HepG2 (cell line): Measurements from ENCODE around the gene HADH. TPM values are rescaled to one million over a fixed set of nuclear protein-coding genes. Genes with fewer than 3 reads are reported as not detected.

Source experiments
- CBX2 ChIP-seq, 2 experiments: fragments of 200-600 bp in 1 of 2; sonication (generic); formaldehyde crosslinking in 1 of 2; IDR thresholded peaks; 2 replicates each; pipeline versions ENCODE4 v1.7.0 to v1.8.1; 2018 to 2022; ENCODE audit warnings: low read depth in 2 of 2, low read length in 1 of 2, mild to moderate bottlenecking in 1 of 2, missing genetic modification reagents in 1 of 2
- FIP1L1 ChIP-seq: fragments of 200-400 bp; formaldehyde crosslinking; IDR thresholded peaks from 2 replicates; pipeline ENCODE4 v1.6.1; 2018; ENCODE audit warnings: low read depth, mild to moderate bottlenecking, low read length, moderate library complexity, borderline replicate concordance; ENCODE audit not compliant: insufficient read depth
- FOXC1 ChIP-seq: sonication (generic); formaldehyde crosslinking; IDR thresholded peaks from 2 replicates; pipeline ENCODE4 v1.8.0; 2022; ENCODE audit warnings: mild to moderate bottlenecking, missing genetic modification reagents, borderline replicate concordance
- GLI4 ChIP-seq: sonication (generic); formaldehyde crosslinking; IDR thresholded peaks from 2 replicates; pipeline ENCODE4 v1.5.1; 2020; ENCODE audit warnings: missing genetic modification reagents, mild to moderate bottlenecking, moderate library complexity, borderline replicate concordance
- GTF2F1 ChIP-seq: fragments of 150-350 bp; IDR thresholded peaks from 2 replicates; pipeline ENCODE4 v1.6.1; 2014; ENCODE audit warnings: low read length
- HMG20B ChIP-seq: conservative IDR thresholded peaks from 2 replicates; pipeline ENCODE4 v1.6.1; 2016; ENCODE audit warnings: missing genetic modification reagents, missing compliant biosample characterization
- IKZF4 ChIP-seq: sonication (generic); formaldehyde crosslinking; IDR thresholded peaks from 2 replicates; pipeline ENCODE4 v1.5.1; 2020; ENCODE audit warnings: borderline replicate concordance, mild to moderate bottlenecking, low read depth, missing genetic modification reagents; ENCODE audit errors: not compliant biosample characterization
- IKZF5 ChIP-seq: IDR thresholded peaks from 2 replicates; pipeline ENCODE4 v1.6.1; 2018; ENCODE audit warnings: missing genetic modification reagents, mild to moderate bottlenecking, missing compliant biosample characterization
- KLF9 ChIP-seq: IDR thresholded peaks from 2 replicates; pipeline ENCODE4 v1.6.1; 2016; ENCODE audit warnings: low read depth
- PAX8 ChIP-seq: sonication (generic); formaldehyde crosslinking; IDR thresholded peaks from 2 replicates; pipeline ENCODE4 v1.8.0; 2022; ENCODE audit warnings: mild to moderate bottlenecking, missing genetic modification reagents, borderline replicate concordance
- PRPF4 ChIP-seq: fragments of 200-400 bp; formaldehyde crosslinking; IDR thresholded peaks from 2 replicates; pipeline ENCODE4 v1.6.1; 2016; ENCODE audit warnings: low read length, low read depth; ENCODE audit not compliant: poor library complexity, severe bottlenecking
- REL ChIP-seq: sonication (generic); formaldehyde crosslinking; conservative IDR thresholded peaks from 2 replicates; pipeline ENCODE4 v1.8.0; 2022; ENCODE audit warnings: mild to moderate bottlenecking, missing genetic modification reagents, moderate library complexity
- RFX1 ChIP-seq: fragments of 450-650 bp; IDR thresholded peaks from 2 replicates; pipeline ENCODE4 v1.6.1; 2017
- RFX3 ChIP-seq: IDR thresholded peaks from 2 replicates; pipeline ENCODE4 v1.6.1; 2016; ENCODE audit warnings: missing biosample characterization, missing genetic modification reagents
- THAP9 ChIP-seq: sonication (generic); formaldehyde crosslinking; IDR thresholded peaks from 2 replicates; pipeline ENCODE4; 2020; ENCODE audit warnings: missing genetic modification reagents, mild to moderate bottlenecking, borderline replicate concordance
- ZBTB39 ChIP-seq: sonication (generic); formaldehyde crosslinking; IDR thresholded peaks from 2 replicates; pipeline ENCODE4 v1.5.0; 2020; ENCODE audit warnings: missing genetic modification reagents
- ZNF18 ChIP-seq: sonication (generic); formaldehyde crosslinking; IDR thresholded peaks from 2 replicates; pipeline ENCODE4 v1.8.0; 2022; ENCODE audit warnings: mild to moderate bottlenecking, missing genetic modification reagents; ENCODE audit not compliant: insufficient replicate concordance
- ZNF274 ChIP-seq: sonication (generic); formaldehyde crosslinking; IDR thresholded peaks from 2 replicates; pipeline ENCODE4 v1.5.1; 2020; ENCODE audit warnings: mild to moderate bottlenecking, missing genetic modification reagents
- ZNF282 ChIP-seq: fragments of 450-650 bp; IDR thresholded peaks from 2 replicates; pipeline ENCODE4 v1.6.1; 2018; ENCODE audit not compliant: partially characterized antibody
- ZNF296 ChIP-seq: sonication (generic); formaldehyde crosslinking; conservative IDR thresholded peaks from 2 replicates; pipeline ENCODE4 v1.5.0; 2020; ENCODE audit warnings: mild to moderate bottlenecking, missing genetic modification reagents
- ZNF567 ChIP-seq: sonication (generic); formaldehyde crosslinking; IDR thresholded peaks from 2 replicates; pipeline ENCODE4 v1.8.1; 2023; ENCODE audit warnings: mild to moderate bottlenecking, missing genetic modification reagents, borderline replicate concordance
- polyA plus RNA-seq, 8 experiments: library from polyadenylated mRNA; depleted of rRNA in 3 of 8; stranded (reverse) in 7 of 8; unstranded in 1 of 8; fragments of >200 nt; fragmentation: Illumina TruSeq in 4 of 8; extraction: Trizol in 4 of 8; gene quantifications; 2 replicates each; pipeline versions ENCODE4 v1.2.1 to v1.2.3, GENCODE V29; 2011 to 2016; ENCODE audit warnings: low read depth in 4 of 8, missing spikeins in 1 of 8, mixed read lengths in 1 of 8; ENCODE audit not compliant: insufficient read depth in 1 of 8
- total RNA-seq, 5 experiments: library from RNA; depleted of rRNA; stranded (reverse); fragments of >200 nt; fragmentation: Illumina TruSeq; extraction: Trizol; gene quantifications; 2 replicates each; pipeline ENCODE4 v1.2.3, GENCODE V29; 2016; ENCODE audit warnings: low read depth in 1 of 5

HADH gene
- total and polyA plus RNA-seq, 2 of the 13 experiments (the other 11 are each of a cell fraction or from before 2014, with no cell fraction given) = 29.6 to 33.9 TPM

GRCh38 chr4:107978716-107979451 is 10.8 kb upstream of the HADH start (continued):
- TF ChIP-seq IKZF5 (CRISPR knock-in tag) = no peak
- no peak for TF ChIP-seq KLF9
- TF ChIP-seq IKZF4 (CRISPR knock-in tag) = no peak
- TF ChIP-seq FIP1L1 = no peak
- no peak for TF ChIP-seq ZNF282
- no peak for TF ChIP-seq ZNF296 (CRISPR knock-in tag)
- TF ChIP-seq ZBTB39 = no peak
- no peak for TF ChIP-seq PRPF4
- TF ChIP-seq HMG20B = no peak
- TF ChIP-seq ZNF18 (CRISPR knock-in tag) = no peak
- no peak for TF ChIP-seq REL (CRISPR knock-in tag)
- TF ChIP-seq CBX2 (IDR thresholded peaks at IDR 0.05; ENCODE audit: low read depth, low read length) = no peak
- no peak for TF ChIP-seq CBX2 (CRISPR knock-in tag; IDR thresholded peaks at IDR 0.05; ENCODE audit: low read depth)
- no peak for TF ChIP-seq ZNF567 (CRISPR knock-in tag)
- no peak for TF ChIP-seq ZNF274
- TF ChIP-seq GTF2F1 = no peak
- no peak for TF ChIP-seq RFX3 (CRISPR knock-in tag)
- TF ChIP-seq PAX8 (CRISPR knock-in tag) = no peak
- TF ChIP-seq FOXC1 (CRISPR knock-in tag) = no peak
- no peak for TF ChIP-seq THAP9 (CRISPR knock-in tag)
- TF ChIP-seq RFX1 = no peak
- no peak for TF ChIP-seq GLI4 (CRISPR knock-in tag)
